HL-60 (cell line): ENCODE data around the gene FRMD8.
"Not testable (repeated sequence)": the region's sequence is repeated elsewhere in the genome, so short reads cannot be mapped to it uniquely, and the experiment has no call there.

Experiments
- DNase-seq, 2 experiments: peaks; one replicate each; pipeline ENCODE4 v3.0.0-alpha.2; 2010 to 2020; ENCODE audit warnings: low read depth in 1 of 2, low spot score in 1 of 2
- H3K27ac ChIP-seq: fragments of 250-450 bp; sonication (Bioruptor Pico); replicated peaks from 2 replicates; pipeline ENCODE4 v1.5.1; 2020; ENCODE audit warnings: mild to moderate bottlenecking, moderate library complexity
- H3K27me3 ChIP-seq: fragments of 250-450 bp; sonication (Bioruptor Pico); 2 replicates; pipeline ENCODE4 v1.5.1; 2021; ENCODE audit warnings: mild to moderate bottlenecking, moderate library complexity; ENCODE audit not compliant: insufficient read depth, poor library complexity, severe bottlenecking
- H3K4me3 ChIP-seq: replicated peaks from 2 replicates; pipeline ENCODE4 v1.5.1; 2011; ENCODE audit warnings: mild to moderate bottlenecking, control low read depth, low read length; ENCODE audit not compliant: insufficient read depth
- GABPA ChIP-seq: IDR thresholded peaks from 2 replicates; pipeline ENCODE4 v1.6.1; 2012; ENCODE audit warnings: low read depth
- POLR2AphosphoS5 ChIP-seq: IDR thresholded peaks from 2 replicates; pipeline ENCODE4 v1.6.1; 2012; ENCODE audit warnings: low read depth
- SPI1 ChIP-seq: IDR thresholded peaks from 2 replicates; pipeline ENCODE4 v1.6.1; 2012; ENCODE audit warnings: low read depth, mild to moderate bottlenecking, borderline replicate concordance
- TF ChIP-seq, protein P1 (sequence below): IDR thresholded peaks from 2 replicates; pipeline ENCODE4 v1.6.1; 2012; ENCODE audit warnings: low read depth; ENCODE audit not compliant: insufficient replicate concordance
- TF ChIP-seq, protein P2 (sequence below): IDR thresholded peaks from one replicate; pipeline ENCODE4 v1.5.1; 2011; ENCODE audit warnings: low read length, control low read depth, inconsistent platforms; ENCODE audit not compliant: insufficient read depth

FRMD8 gene

DNA sequence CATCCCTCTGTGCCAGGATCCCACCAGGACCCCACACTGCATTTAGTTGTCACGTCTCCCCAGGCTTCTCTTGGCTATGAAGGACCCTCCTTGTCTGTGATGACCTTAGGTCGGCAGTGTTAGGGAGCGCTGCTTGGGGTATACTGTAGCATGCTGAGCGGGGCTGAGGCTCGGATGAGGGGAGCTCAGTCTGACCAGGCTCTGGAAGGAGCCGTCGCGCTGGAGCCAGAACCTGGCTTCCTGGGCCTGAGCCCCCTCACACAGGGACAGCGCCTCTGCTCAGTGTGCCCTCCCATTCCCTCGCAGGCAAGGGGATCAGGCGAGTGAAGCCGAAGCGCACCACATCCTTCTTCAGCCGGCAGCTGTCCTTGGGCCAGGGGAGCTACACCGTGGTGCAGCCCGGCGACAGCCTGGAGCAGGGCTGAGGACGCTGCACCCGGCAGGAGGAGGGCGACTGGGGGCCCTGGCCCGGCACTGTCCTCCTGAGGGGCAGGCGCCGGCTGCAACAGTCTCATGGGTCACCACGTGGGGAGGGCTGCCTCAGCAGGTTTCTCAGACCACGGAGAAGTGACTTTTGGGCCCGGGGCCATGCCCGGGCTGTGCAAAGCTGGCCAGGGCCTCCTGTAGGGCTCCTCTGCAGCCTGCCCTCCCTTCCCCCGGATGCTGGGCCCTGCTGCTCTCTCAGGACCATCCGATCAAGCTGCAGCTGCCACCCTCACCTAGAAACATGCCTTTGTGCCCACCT is 24.7 kb downstream of the FRMD8 start:
- no peak for TF ChIP-seq SPI1
- H3K27me3 ChIP-seq, result no peaks in the 10 kb centered on the region
- DNase-seq, result no peak
- H3K4me3 ChIP-seq, result no peak overlapping the region
- H3K27ac ChIP-seq, result no peak overlapping the region

DNA sequence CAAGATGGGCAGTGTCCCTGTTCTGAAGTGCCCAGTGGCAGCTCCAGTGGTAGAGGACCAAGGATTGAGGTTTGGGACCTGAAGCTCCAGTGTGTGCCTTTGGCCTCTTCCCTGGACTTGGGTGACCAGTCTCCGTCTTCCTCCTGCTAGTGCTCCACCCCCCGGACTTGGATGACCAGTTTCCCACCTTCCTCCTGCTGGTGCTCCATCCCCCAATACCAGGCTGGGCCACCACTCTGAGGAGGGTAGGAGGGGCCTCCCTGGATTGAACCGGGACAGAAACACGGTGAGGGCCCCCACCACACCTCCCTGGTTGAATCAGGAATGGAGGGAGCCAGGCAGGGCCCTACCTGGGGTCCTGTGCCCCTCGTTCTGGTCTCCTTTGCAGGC is 25.2 kb downstream of the FRMD8 start:
- Histone ChIP-seq H3K4me3 (no peak overlapping the region), H3K27ac (no peak overlapping the region), H3K27me3 (no peaks in the 10 kb centered on the region)
- DNase-seq, result no peak
- TF ChIP-seq POLR2AphosphoS5 (no peak), SPI1 (no peak), GABPA (no peak)
- TF ChIP-seq, protein P1, sequence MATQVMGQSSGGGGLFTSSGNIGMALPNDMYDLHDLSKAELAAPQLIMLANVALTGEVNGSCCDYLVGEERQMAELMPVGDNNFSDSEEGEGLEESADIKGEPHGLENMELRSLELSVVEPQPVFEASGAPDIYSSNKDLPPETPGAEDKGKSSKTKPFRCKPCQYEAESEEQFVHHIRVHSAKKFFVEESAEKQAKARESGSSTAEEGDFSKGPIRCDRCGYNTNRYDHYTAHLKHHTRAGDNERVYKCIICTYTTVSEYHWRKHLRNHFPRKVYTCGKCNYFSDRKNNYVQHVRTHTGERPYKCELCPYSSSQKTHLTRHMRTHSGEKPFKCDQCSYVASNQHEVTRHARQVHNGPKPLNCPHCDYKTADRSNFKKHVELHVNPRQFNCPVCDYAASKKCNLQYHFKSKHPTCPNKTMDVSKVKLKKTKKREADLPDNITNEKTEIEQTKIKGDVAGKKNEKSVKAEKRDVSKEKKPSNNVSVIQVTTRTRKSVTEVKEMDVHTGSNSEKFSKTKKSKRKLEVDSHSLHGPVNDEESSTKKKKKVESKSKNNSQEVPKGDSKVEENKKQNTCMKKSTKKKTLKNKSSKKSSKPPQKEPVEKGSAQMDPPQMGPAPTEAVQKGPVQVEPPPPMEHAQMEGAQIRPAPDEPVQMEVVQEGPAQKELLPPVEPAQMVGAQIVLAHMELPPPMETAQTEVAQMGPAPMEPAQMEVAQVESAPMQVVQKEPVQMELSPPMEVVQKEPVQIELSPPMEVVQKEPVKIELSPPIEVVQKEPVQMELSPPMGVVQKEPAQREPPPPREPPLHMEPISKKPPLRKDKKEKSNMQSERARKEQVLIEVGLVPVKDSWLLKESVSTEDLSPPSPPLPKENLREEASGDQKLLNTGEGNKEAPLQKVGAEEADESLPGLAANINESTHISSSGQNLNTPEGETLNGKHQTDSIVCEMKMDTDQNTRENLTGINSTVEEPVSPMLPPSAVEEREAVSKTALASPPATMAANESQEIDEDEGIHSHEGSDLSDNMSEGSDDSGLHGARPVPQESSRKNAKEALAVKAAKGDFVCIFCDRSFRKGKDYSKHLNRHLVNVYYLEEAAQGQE, result no peak
- TF ChIP-seq, protein P2, sequence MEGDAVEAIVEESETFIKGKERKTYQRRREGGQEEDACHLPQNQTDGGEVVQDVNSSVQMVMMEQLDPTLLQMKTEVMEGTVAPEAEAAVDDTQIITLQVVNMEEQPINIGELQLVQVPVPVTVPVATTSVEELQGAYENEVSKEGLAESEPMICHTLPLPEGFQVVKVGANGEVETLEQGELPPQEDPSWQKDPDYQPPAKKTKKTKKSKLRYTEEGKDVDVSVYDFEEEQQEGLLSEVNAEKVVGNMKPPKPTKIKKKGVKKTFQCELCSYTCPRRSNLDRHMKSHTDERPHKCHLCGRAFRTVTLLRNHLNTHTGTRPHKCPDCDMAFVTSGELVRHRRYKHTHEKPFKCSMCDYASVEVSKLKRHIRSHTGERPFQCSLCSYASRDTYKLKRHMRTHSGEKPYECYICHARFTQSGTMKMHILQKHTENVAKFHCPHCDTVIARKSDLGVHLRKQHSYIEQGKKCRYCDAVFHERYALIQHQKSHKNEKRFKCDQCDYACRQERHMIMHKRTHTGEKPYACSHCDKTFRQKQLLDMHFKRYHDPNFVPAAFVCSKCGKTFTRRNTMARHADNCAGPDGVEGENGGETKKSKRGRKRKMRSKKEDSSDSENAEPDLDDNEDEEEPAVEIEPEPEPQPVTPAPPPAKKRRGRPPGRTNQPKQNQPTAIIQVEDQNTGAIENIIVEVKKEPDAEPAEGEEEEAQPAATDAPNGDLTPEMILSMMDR, result no peak

DNA sequence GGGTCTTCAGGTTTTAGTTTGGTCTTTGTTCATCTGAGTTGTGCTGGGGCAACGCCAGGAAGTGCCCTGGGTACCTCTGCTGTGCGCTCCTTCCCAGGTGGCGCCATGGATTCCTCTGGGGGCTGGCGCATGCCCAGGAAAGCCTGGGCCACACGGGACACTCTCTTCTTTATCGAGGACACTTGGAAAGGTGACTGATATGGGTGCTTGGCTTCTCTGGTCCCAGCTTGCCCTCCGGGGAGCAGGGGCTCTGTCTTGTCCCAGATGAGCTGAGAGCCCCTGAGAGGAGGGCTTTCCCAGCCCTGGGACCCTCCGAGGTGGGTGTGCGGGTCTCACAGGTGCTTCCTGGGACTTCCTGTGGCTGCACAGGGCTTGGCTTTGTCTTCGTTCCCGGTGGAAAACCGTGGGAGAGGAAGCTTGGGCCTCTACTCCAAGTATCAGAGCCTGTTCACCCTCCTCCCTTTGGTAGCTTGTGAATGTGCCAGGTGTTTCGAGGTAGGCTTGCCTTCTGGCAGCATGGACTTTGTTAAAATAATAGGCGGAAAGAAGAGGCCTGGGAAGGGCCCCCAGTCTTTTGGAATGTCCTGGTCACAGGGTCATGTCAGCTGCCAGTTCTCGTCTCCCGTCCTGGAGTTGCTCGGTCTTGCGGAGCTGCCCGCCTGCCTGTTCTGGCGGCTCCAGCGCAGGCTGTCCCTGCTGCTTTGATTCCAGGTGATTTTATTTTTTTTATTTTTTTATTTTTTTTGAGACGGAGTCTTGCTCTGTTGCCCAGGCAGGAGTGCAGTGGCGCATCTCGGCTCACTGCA is 26.0 kb downstream of the FRMD8 start:
- TF ChIP-seq GABPA (no peak), SPI1 (no peak), POLR2AphosphoS5 (no peak)
- TF ChIP-seq, protein P2, result no peak
- TF ChIP-seq, protein P1, result no peak
- no peak for DNase-seq
- Histone ChIP-seq H3K4me3 (no peak overlapping the region), H3K27ac (no peak overlapping the region), H3K27me3 (no peaks in the 10 kb centered on the region)

DNA sequence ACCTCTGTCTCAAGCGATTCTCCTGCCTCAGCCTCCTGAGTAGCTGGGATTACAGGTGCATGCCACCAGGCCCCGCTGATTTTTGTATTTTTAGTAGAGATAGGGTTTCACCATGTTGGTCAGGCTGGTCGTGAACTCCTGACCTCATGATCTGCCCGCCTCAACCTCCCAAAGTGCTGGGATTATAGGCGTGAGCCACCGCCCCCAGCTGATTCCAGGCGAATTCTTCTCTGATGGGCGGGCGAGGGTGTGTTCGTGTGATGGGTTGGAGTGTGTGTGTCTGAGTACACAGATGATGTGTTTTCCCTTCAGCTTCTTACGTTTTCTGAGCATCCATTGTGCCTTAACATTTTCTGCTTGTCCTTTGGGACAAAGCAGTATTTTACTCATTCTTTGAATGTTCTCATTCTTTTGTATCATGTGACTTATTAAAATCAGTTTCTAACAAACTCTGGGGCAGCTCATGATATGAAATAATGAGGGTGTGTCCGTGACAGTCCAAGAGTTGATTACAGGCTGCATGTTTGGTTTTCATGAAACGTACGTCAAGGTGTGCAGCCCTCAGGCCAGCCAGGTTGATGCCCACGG is 26.7 kb downstream of the FRMD8 start:
- not testable (repeated sequence) for H3K4me3 ChIP-seq, H3K27me3 ChIP-seq, H3K27ac ChIP-seq, DNase-seq
